Hepatic stellate cell (primary cell): ENCODE measurements around the gene MRPS30.
"Not testable (repeated sequence)": the region's sequence is repeated elsewhere in the genome, so short reads cannot be mapped to it uniquely, and the experiment has no call there.

Experiments
- DNase-seq: peaks from one replicate; pipeline ENCODE4 v3.0.0; 2011; ENCODE audit warnings: low spot score

MRPS30 gene

DNA sequence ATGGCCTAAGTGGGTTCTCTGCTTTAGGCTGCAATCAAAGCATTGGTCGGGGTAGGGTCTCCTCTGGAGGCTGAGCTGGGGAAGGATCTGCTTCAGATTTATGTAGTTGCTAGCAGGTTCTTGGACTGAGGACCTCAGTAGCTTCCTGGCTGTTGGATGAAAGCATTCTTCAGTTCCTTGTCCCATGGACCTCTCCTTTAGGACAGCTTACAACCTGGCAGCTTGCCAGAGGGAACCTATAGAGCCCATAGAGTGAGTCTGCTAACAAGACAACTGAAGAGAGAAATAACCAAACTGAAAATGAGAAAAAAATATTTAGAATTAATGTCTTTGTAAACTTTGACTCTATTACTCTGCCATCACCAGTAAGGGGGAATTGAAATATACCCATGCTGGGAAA is 12.4 kb downstream of the MRPS30 start:
- DNase-seq, result no peak

DNA sequence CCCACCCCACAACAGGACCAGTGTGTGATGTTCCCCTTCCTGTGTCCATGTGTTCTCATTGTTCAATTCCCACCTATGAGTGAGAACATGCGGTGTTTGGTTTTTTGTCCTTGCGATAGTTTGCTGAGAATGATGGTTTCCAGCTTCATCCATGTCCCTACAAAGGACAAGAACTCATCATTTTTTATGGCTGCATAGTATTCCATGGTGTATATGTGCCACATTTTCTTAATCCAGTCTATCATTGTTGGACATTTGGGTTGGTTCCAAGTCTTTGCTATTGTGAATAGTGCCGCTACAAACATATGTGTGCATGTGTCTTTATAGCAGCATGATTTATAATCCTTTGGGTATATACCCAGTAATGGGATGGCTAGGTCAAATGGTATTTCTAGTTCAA is 15.9 kb downstream of the MRPS30 start:
- not testable (repeated sequence) for DNase-seq

DNA sequence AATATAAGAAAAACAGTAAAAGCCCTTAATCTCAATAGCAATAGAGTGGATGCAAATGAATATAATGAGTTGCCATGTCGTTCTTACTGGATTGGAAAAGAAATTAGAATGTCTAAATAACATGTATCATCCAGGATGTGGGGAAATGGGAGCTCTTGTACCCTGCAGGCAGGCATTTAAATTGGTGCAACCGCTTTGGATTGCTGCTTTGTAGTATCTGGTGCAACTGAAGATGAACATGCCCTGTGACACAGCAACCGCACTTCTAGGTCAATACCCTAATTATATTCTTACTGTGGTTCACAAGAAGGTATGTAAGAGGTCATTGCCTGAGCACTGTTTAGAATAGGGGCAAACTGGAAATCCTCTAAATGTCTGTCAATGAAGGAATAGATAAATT is 18.9 kb downstream of the MRPS30 start:
- no peak for DNase-seq

DNA sequence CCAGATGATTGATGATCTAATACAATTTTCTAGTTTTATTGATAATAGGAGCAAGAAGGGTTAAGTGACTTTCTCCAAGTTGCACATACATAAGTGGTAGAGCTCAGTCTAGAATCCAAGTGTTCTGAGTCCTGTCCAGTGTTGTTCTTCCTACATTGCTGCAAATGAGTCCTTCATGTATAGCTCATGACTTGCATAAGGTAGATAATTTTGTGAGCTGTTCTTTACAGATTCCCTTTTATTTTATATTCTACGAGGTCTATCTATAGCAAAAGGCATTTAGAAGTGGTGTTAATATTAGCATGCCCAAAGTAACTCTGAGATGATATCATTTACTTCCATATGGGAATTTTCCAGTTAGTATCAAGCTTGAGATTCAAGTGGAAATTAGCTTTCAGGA is 20.0 kb downstream of the MRPS30 start:
- no peak for DNase-seq

DNA sequence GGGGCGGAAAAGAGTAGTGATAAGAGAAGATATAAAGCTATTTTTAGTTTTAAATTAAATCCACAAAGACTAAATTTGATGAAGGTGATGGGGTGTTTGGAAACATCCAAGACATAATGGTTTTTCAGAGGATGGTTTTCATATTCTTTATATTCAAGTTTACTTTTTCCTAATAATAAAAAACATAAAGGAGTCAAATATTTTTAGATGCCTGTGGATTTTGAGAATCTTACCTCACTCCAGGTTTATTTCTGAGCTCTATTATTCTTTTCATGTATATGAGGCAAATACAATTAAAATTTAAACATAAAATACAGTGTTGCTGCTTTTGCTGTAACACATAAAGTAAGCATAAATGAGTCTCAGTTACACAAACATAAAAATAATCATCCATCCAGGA is 22.2 kb downstream of the MRPS30 start:
- DNase-seq, result no peak

DNA sequence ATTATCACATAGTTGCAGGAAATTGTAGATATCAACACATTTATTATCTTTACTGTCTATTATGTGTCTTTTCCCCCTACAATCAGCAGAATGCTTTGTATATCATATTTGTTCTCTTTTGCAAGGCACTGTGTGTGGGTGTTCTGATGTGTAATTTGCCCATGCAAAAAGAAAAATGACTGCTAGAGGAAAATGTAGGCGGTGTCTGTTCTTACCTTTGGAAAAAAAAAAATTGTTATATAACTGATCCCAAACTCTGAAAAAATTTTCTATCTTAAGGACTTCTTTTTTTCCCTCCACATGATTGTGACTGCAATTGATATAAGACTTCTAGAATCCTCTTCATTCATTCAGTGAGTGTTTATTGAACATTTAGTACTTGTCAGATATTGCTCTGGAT is 24.5 kb downstream of the MRPS30 start:
- DNase-seq, result no peak

DNA sequence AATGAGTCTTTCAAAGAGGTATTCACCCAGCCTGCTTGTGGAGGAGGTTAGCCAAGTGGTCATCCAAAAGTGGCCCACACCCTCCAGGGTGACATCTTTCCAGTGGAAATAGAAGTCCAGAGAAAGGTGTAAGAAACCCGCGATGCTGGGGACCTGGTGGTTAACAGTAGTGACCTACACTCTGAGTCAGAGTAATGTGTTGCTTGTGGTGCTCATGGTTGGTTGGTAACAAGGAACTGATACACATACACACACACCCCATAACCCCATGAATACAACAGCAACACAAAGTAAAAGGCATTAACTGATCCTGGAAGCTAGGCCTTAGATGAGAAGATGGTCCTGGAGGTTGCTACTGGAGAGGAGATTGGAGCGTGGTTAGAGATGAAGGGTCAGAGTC is 26.9 kb downstream of the MRPS30 start:
- no peak for DNase-seq

DNA sequence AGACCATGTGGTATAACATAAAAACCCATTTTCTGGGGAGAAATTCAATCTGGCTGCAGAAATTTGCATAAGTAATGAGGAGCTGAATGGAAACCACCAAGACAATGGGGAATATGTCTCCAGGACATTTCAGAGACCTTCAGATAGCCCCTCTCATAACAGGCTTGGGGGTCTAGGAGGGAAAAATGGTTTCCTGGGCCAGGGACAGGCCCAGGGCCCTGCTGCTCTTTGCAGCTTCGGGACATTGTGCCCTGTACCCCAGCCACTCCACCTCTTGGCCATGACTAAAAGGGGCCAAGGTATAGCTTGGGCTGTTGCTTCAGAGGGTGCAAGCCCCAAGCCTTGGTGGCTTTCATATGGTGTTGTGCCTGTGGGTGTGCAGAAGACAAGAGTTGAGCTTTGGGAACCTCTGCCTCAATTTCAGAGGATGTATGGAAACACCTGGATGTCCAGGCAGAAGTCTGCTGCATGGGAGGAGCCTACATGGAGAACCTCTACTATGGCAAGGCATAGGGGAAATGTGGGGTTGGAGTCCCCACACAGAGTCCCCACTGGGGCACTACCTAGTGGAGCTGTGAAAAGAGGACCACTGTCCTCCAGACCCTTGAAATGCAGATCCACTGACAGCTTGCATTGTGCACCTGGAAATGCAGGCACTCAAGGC is 30.4 kb downstream of the MRPS30 start:
- DNase-seq, result no peak

DNA sequence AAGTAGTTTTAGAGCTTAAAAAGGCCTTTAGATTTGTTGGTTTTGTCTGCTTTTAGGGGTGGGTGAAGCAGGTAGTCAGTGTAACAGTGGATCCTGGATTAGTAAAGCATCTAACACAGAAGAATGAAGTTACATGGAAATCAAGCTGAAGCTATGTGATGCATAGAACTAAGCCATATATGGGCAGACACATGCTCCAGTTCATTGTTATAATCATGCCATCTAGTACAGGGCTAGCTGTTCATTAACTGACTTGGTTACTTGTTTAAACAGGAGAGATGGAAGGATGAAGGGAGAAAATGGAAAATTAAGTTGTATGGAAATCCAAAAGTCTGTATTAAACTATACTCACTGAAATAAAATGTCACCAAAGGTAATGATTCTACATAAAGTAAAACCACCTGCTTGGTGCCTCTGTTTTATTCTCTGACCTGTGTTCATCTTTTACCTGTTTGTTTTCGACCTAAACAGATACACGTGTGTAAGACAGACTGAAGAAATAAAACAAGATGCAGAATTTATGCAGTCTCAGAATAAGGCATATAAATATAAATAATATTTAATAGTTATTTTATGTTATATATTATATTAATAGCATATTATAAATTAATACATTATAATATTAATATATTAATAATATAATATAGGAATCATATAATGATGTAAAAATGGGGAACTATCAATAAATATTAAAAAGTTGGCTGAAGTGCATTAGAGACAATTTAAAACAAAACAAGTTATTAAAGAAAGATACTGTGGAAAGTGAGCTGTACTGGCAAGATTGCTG is 33.9 kb downstream of the MRPS30 start:
- no peak for DNase-seq

DNA sequence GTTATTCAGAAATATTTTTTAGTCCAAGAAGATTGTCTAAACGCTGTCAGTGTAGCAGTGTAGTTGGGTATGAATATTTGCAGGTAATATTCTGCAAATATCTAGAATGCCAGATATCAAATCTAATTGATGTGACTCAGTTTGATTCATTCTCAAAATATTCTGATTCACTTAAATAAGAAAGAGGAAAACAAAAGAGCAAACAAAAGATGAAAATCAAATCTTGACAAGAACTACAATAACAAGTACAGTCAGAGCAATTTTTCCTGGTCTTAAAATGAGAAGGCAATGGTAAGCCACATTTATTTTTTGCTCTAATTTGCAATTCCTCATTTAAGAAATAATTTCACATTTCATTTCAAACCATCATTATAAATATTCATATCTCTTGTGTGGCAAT is 36.0 kb downstream of the MRPS30 start:
- DNase-seq, result no peak

DNA sequence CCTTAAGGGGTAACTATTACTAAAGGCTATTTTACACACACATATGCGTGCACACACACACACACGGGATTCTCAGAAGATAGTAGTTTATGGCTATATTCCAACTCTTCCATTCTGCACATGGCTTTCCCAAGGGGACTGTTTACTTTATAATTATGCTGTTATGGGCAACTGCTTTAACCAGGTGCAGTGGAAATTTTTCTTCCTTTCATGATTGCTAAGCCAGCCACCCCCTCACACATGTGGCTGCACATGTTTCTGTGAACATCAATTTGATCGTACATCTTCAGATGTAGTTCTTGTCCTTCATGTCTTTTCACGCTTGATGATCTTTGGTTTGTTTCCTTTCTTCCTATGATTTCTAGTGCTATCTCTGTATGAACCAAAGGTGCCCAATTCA is 37.0 kb downstream of the MRPS30 start:
- DNase-seq, result no peak

DNA sequence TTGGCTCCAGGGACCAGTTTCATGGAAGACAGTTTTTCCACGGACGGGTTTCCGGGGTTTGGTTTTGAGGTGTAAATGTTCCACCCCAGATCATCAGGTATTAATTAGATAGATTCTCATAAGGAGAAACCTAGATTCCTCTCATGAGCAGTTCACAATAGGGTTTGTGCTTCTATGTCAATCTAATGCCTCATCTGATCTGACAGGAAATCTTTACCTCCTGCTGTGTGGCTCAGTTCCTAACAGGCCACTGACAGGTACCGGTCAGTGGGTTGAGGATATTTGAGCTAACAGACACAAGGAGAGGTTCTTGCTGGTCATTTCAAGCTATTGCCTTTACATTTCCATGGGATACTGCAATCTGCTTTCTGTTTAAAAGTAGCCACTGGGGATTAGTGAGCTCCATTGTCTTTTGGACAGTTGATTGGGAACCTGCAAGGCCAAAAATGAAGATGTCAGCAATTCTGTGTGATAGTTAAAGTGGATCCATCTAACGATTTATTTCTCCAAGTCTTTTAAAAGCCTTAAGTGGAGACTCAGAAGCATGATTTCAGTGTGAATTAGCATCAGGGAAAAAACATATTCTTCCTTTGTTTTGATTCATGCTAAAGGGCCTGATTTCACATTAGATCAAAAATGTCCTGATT is 38.6 kb downstream of the MRPS30 start:
- DNase-seq, result no peak

DNA sequence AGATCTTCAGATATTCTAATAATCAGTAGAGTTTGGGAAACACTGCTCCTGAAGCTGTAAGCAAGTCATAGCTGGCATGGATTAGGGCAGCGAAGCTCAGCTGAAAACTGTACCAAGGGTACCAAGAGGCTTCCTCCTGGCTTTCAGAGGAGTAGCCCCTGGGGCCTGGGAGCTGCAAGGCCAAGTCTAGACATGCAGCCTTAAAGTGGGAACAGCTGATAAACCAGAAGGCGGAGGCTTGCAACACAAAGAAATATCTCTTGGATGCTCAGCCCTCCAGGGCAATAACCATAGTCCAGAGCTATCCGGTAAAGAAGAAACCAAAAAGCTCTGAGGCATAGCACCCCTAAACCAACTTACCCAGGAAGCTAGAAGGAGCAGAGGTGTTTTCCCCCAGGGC is 51.5 kb downstream of the MRPS30 start:
- DNase-seq, result no peak

DNA sequence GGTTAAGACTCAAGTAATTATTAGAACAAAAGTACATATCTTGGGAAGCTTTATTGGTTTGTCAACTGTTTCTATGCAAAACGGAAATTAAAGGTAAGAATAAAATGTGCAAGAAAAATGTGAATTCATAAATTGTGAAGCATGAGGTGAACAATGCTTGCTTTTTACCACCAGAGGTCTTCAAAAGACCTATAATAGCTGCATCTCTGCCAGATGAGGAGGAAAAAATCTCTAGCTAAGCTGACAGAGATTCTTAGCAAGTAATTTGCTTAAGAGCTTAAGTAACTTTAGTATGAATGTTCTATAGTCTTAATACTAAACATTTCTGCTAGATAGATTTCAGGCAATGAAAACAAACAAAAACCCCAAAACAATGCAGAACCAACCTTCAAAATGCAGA is 54.1 kb downstream of the MRPS30 start:
- DNase-seq, result no peak
